Uterus (tissue), 2 donors: Measurements from ENCODE around the gene IGF1R.

Experiments
- POLR2A ChIP-seq, 2 donors: fragments of 450-650 bp; IDR thresholded peaks; one replicate each; pipeline ENCODE4 v1.6.1; 2016; ENCODE audit warnings: antibody characterized with exemption in 2 of 2, mild to moderate bottlenecking in 1 of 2, moderate library complexity in 1 of 2
- TF ChIP-seq, protein P1 (sequence below), 4 experiments: fragments of 200-600 bp in 2 of 4; fragments of 450-650 bp in 2 of 4; sonication (generic) in 2 of 4; IDR thresholded peaks; one replicate each; pipeline ENCODE4 v1.5.1; 2016 to 2019; ENCODE audit warnings: antibody characterized with exemption in 4 of 4, mild to moderate bottlenecking in 2 of 4, moderate library complexity in 1 of 4

DNA sequence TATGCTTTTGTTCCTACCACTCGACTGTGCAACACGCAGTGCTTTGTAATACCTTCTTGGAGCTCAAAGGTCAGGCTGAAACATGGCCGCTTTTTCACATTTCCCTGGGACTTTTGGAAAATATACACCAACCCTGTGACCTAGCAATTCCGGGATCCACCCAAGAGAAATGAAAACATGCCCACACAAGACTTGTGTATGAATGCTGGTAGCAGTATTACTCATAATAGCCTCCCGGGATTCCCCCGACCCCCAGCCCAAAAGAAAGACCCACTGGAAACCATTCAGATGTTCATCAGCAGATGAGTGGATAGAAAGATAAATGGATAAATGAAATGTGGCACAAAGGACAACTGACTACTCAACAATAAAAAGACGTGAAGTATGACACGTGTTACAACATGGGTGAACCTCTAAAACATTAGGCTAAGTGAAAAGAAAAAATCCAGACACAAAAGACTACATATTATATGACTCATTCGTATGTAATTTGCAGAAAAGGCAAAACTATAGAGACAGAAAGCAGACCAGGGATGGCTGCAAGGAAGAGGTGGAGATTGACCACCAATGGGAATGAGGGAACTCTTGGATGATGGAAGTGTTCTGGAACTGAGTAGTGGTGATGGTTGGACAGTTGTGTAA, 255.2 kb downstream of the IGF1R start:
- TF ChIP-seq, protein P1, sequence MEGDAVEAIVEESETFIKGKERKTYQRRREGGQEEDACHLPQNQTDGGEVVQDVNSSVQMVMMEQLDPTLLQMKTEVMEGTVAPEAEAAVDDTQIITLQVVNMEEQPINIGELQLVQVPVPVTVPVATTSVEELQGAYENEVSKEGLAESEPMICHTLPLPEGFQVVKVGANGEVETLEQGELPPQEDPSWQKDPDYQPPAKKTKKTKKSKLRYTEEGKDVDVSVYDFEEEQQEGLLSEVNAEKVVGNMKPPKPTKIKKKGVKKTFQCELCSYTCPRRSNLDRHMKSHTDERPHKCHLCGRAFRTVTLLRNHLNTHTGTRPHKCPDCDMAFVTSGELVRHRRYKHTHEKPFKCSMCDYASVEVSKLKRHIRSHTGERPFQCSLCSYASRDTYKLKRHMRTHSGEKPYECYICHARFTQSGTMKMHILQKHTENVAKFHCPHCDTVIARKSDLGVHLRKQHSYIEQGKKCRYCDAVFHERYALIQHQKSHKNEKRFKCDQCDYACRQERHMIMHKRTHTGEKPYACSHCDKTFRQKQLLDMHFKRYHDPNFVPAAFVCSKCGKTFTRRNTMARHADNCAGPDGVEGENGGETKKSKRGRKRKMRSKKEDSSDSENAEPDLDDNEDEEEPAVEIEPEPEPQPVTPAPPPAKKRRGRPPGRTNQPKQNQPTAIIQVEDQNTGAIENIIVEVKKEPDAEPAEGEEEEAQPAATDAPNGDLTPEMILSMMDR (IDR thresholded peaks at IDR 0.05), result no peak
- no peak for TF ChIP-seq POLR2A (IDR thresholded peaks at IDR 0.05)
